H1 (cell line): ENCODE data around the gene TBRG4. TPM values are rescaled to one million over a fixed set of nuclear protein-coding genes. Genes with fewer than 3 reads are reported as not detected.

Source experiments
- CTCF ChIA-PET: fragments of 300-600 bp; sonication (Branson Sonifier 250); formaldehyde crosslinking; loops from one replicate; lab custom pipeline; 2021; ENCODE audit not compliant: partially characterized antibody; lab: Charles Lee
- POLR2A ChIA-PET: fragments of 300-600 bp; sonication (Branson Sonifier 250); formaldehyde crosslinking; loops from one replicate; lab custom pipeline; 2021; ENCODE audit warnings: inconsistent platforms; ENCODE audit not compliant: partially characterized antibody; lab: Charles Lee
- DNase-seq, 2 experiments: peaks; one replicate each; pipeline versions ENCODE4 v3.0.0 to v3.0.0-alpha.2; 2010 to 2022; ENCODE audit warnings: low spot score in 2 of 2, low read depth in 1 of 2, mixed read lengths in 1 of 2
- FAIRE-seq: peaks from 2 replicates; lab custom pipeline; 2011; peaks lifted over from hg19 to GRCh38; lab: Jason Lieb, UNC
- H2AFZ ChIP-seq: 2 replicates; pipeline ENCODE4 v1.8.1; 2012; ENCODE audit warnings: low read length, inconsistent platforms
- H2AK5ac ChIP-seq: 2 replicates; pipeline ENCODE4 v1.6.1; 2013; ENCODE audit warnings: low read depth, low read length
- H2BK120ac ChIP-seq: replicated peaks from 2 replicates; pipeline ENCODE3; 2013; ENCODE audit warnings: low read depth, low read length, inconsistent platforms
- H2BK12ac ChIP-seq: 2 replicates; pipeline ENCODE4 v1.6.1; 2013; ENCODE audit warnings: low read depth, low read length
- H2BK15ac ChIP-seq: 2 replicates; pipeline ENCODE4 v1.6.1; 2013; ENCODE audit warnings: low read length
- H2BK20ac ChIP-seq: 2 replicates; pipeline ENCODE4 v1.6.1; 2013; ENCODE audit warnings: low read length
- H2BK5ac ChIP-seq: 2 replicates; pipeline ENCODE4 v1.6.1; 2013; ENCODE audit warnings: low read depth, low read length
- H3K14ac ChIP-seq: 2 replicates; pipeline ENCODE4 v1.6.1; 2013; ENCODE audit warnings: inconsistent platforms; ENCODE audit not compliant: insufficient read length
- H3K18ac ChIP-seq: 2 replicates; pipeline ENCODE4 v1.6.1; 2013; ENCODE audit warnings: low read length; ENCODE audit errors: extremely low read depth
- H3K23ac ChIP-seq: 2 replicates; pipeline ENCODE4 v1.6.1; 2013; ENCODE audit warnings: inconsistent platforms; ENCODE audit not compliant: insufficient read length
- H3K23me2 ChIP-seq: 2 replicates; pipeline ENCODE4 v1.6.1; 2013; ENCODE audit warnings: low read depth, low read length
- H3K27ac ChIP-seq: 2 replicates; pipeline ENCODE4 v1.6.1; 2011; ENCODE audit warnings: low read depth, low read length, inconsistent platforms
- H3K27me3 ChIP-seq, 4 experiments: replicated peaks in 1 of 4; 1 replicate in 1 of 4; 2 replicates in 3 of 4; pipeline versions ENCODE4 v1.6.1 to v1.8.1; 2011 to 2013; ENCODE audit warnings: low read length in 3 of 4, mild to moderate bottlenecking in 3 of 4, inconsistent platforms in 2 of 4, mixed read lengths in 2 of 4, moderate library complexity in 1 of 4; ENCODE audit not compliant: control insufficient read depth in 3 of 4, insufficient read depth in 3 of 4; ENCODE audit errors: extremely low read depth in 1 of 4
- H3K36me3 ChIP-seq, 4 experiments: 2 replicates each; pipeline versions ENCODE4 v1.6.1 to v1.8.1; 2011 to 2013; ENCODE audit warnings: mild to moderate bottlenecking in 4 of 4, low read length in 3 of 4, moderate library complexity in 2 of 4, control low read depth in 1 of 4, inconsistent platforms in 1 of 4; ENCODE audit not compliant: insufficient read depth in 4 of 4, control insufficient read depth in 2 of 4
- H3K4ac ChIP-seq: replicated peaks from 2 replicates; pipeline ENCODE3; 2013; ENCODE audit warnings: low read length, low read depth, mixed read lengths, inconsistent platforms; ENCODE audit not compliant: insufficient read length
- H3K4me1 ChIP-seq, 4 experiments: replicated peaks in 1 of 4; 1 replicate in 1 of 4; 2 replicates in 3 of 4; pipeline versions ENCODE4 v1.6.1 to v1.8.1; 2011 to 2013; ENCODE audit warnings: low read length in 3 of 4, inconsistent platforms in 2 of 4, mixed read lengths in 1 of 4; ENCODE audit not compliant: insufficient read depth in 4 of 4, control insufficient read depth in 3 of 4
- H3K4me2 ChIP-seq, 2 experiments: 2 replicates each; pipeline versions ENCODE4 v1.6.1 to v1.8.1; 2011 to 2013; ENCODE audit warnings: low read depth in 2 of 2, low read length in 2 of 2, control low read depth in 1 of 2, inconsistent platforms in 1 of 2, mild to moderate bottlenecking in 1 of 2; ENCODE audit not compliant: insufficient read depth in 1 of 2
- H3K4me3 ChIP-seq, 4 experiments: fragments of 200-600, 300-600 bp in 1 of 4; sonication (generic), shearing (Covaris generic), sonication (Bioruptor Twin) in 1 of 4; 2 replicates each; pipeline versions ENCODE4 v1.5.1 to v1.8.1; 2011 to 2016; ENCODE audit warnings: low read length in 4 of 4, low read depth in 3 of 4, control low read depth in 2 of 4, inconsistent platforms in 2 of 4, mild to moderate bottlenecking in 2 of 4, mixed read lengths in 1 of 4, moderate library complexity in 1 of 4; ENCODE audit not compliant: insufficient read depth in 2 of 4; ENCODE audit errors: extremely low read depth in 1 of 4
- H3K56ac ChIP-seq: replicated peaks from 2 replicates; pipeline ENCODE3; 2013; ENCODE audit warnings: low read depth, mild to moderate bottlenecking, mixed read lengths, low read length, inconsistent platforms; ENCODE audit not compliant: insufficient read length
- H3K79me1 ChIP-seq: 2 replicates; pipeline ENCODE4 v1.6.1; 2013; ENCODE audit warnings: low read depth, low read length, control low read depth
- H3K79me2 ChIP-seq, 2 experiments: 2 replicates each; pipeline versions ENCODE4 v1.6.1 to v1.8.1; 2012 to 2013; ENCODE audit warnings: low read length in 2 of 2, mild to moderate bottlenecking in 2 of 2, inconsistent platforms in 1 of 2; ENCODE audit not compliant: insufficient read depth in 2 of 2, control insufficient read depth in 1 of 2
- H3K9ac ChIP-seq, 4 experiments: replicated peaks in 1 of 4; 1 replicate in 1 of 4; 2 replicates in 3 of 4; pipeline versions ENCODE4 v1.6.1 to v1.8.1; 2011 to 2013; ENCODE audit warnings: low read depth in 3 of 4, low read length in 3 of 4, control low read depth in 2 of 4, mild to moderate bottlenecking in 2 of 4, moderate library complexity in 2 of 4, inconsistent platforms in 1 of 4; ENCODE audit errors: extremely low read depth in 1 of 4
- H3K9me3 ChIP-seq, 2 experiments: 2 replicates each; pipeline versions ENCODE4 v1.6.1 to v1.8.1; 2012 to 2013; ENCODE audit warnings: mild to moderate bottlenecking in 2 of 2, moderate library complexity in 2 of 2, control low read depth in 1 of 2, inconsistent platforms in 1 of 2, low read depth in 1 of 2, low read length in 1 of 2, mixed read lengths in 1 of 2; ENCODE audit not compliant: insufficient read depth in 2 of 2
- H4K20me1 ChIP-seq, 2 experiments: replicated peaks in 1 of 2; 2 replicates each; pipeline versions ENCODE3 to v1.8.1; 2011 to 2013; ENCODE audit warnings: inconsistent platforms in 2 of 2, low read length in 2 of 2, mild to moderate bottlenecking in 1 of 2; ENCODE audit not compliant: insufficient read depth in 2 of 2, control insufficient read depth in 1 of 2
- H4K5ac ChIP-seq: 2 replicates; pipeline ENCODE4 v1.6.1; 2013; ENCODE audit warnings: low read length, low read depth, mixed read lengths, inconsistent platforms; ENCODE audit not compliant: insufficient read length
- H4K8ac ChIP-seq: 2 replicates; pipeline ENCODE4 v1.8.0; 2013; ENCODE audit warnings: mild to moderate bottlenecking, moderate library complexity, low read length, inconsistent platforms; ENCODE audit not compliant: insufficient read depth; ENCODE audit errors: extremely low read depth
- H4K91ac ChIP-seq: replicated peaks from 2 replicates; pipeline ENCODE3; 2013; ENCODE audit warnings: low read length, mixed read lengths, inconsistent platforms; ENCODE audit not compliant: insufficient read length
- ASH2L ChIP-seq: fragments of 200-600, 300-600 bp; sonication (generic); IDR thresholded peaks from one replicate; pipeline ENCODE4 v1.7.1; 2017; ENCODE audit warnings: low read length
- CHD2 ChIP-seq: IDR thresholded peaks from 2 replicates; pipeline ENCODE4 v1.6.1; 2012; ENCODE audit warnings: low read length, improper control_type of control experiment
- MAFK ChIP-seq: IDR thresholded peaks from 2 replicates; pipeline ENCODE4 v1.6.1; 2012; ENCODE audit warnings: low read depth, mild to moderate bottlenecking, improper control_type of control experiment, low read length
- NANOG ChIP-seq: IDR thresholded peaks from 2 replicates; pipeline ENCODE4 v1.6.1; 2011; ENCODE audit warnings: low read length, low read depth, mild to moderate bottlenecking, inconsistent platforms; ENCODE audit not compliant: insufficient read depth, poor library complexity, severe bottlenecking
- NRF1 ChIP-seq: IDR thresholded peaks from 2 replicates; pipeline ENCODE4 v1.6.1; 2011; ENCODE audit warnings: mild to moderate bottlenecking, low read depth, low read length, improper control_type of control experiment
- SIX5 ChIP-seq: IDR thresholded peaks from 2 replicates; pipeline ENCODE4 v1.6.1; 2011; ENCODE audit warnings: mild to moderate bottlenecking, low read depth, low read length
- SRF ChIP-seq: IDR thresholded peaks from 2 replicates; pipeline ENCODE4 v1.6.1; 2011; ENCODE audit warnings: mild to moderate bottlenecking, low read depth, low read length, moderate library complexity
- SUZ12 ChIP-seq: fragments of 200-600 bp; sonication (generic); IDR thresholded peaks from 2 replicates; pipeline ENCODE4 v1.6.1; 2012; ENCODE audit warnings: mild to moderate bottlenecking, inconsistent platforms, low read length, moderate library complexity, mixed read lengths
- TBP ChIP-seq: IDR thresholded peaks from 2 replicates; pipeline ENCODE4 v1.6.1; 2011; ENCODE audit warnings: low read depth, low read length, improper control_type of control experiment
- YY1 ChIP-seq: IDR thresholded peaks from 2 replicates; pipeline ENCODE4 v1.6.1; 2011; ENCODE audit warnings: low read depth, mild to moderate bottlenecking, low read length
- WGBS, 2 experiments: shearing (Covaris generic) in 1 of 2; methylation state at CpG; one replicate each; pipeline versions ENCODE4 v1.1.6 to v1.1.7; 2013 to 2015; ENCODE audit warnings: low lambda C conversion rate in 2 of 2, mixed read lengths in 2 of 2, inconsistent platforms in 1 of 2, low coverage in 1 of 2, missing lambda C conversion rate in 1 of 2; ENCODE audit not compliant: insufficient replicate concordance in 2 of 2, insufficient coverage in 1 of 2, insufficient read length in 1 of 2; ENCODE audit errors: extremely low coverage in 1 of 2, missing lambda C conversion rate in 1 of 2; 5-methylcytosine and 5-hydroxymethylcytosine counted together
- polyA plus RNA-seq, 7 experiments: library from polyadenylated mRNA; depleted of rRNA in 3 of 7; stranded (reverse) in 5 of 7; unstranded in 2 of 7; fragments of >200 nt in 5 of 7; fragments of 200-250 nt in 2 of 7; gene quantifications; 1 replicate in 5 of 7; 2 replicates in 1 of 7; 4 replicates in 1 of 7; pipeline versions ENCODE4 v1.2.1 to v1.2.3, GENCODE V29; 2011 to 2013; ENCODE audit warnings: missing spikeins in 2 of 7, mixed read lengths in 2 of 7
- total RNA-seq: library from RNA; stranded (reverse); fragmentation: NEBNext Ultra II Directional; extraction: Animal tissue kit (Norgen Biotek cat#: 25700); gene quantifications from 2 replicates; pipeline ENCODE4 v1.2.1, GENCODE V29; 2021
- TF ChIP-seq, protein P1 (sequence below), 3 experiments: IDR thresholded peaks; 1 replicate in 2 of 3; 2 replicates in 1 of 3; pipeline versions ENCODE4 v1.5.1 to v1.6.1; 2011; ENCODE audit warnings: low read length in 3 of 3, mild to moderate bottlenecking in 3 of 3, inconsistent platforms in 2 of 3, low read depth in 1 of 3, moderate library complexity in 1 of 3; ENCODE audit not compliant: insufficient read depth in 1 of 3; ENCODE audit errors: control extremely low read depth in 1 of 3

TBRG4 gene
- total and polyA plus RNA-seq, 2 of the 8 experiments (the other 6 are each of a cell fraction or from before 2014, with no cell fraction given) = 110 to 137 TPM

DNA sequence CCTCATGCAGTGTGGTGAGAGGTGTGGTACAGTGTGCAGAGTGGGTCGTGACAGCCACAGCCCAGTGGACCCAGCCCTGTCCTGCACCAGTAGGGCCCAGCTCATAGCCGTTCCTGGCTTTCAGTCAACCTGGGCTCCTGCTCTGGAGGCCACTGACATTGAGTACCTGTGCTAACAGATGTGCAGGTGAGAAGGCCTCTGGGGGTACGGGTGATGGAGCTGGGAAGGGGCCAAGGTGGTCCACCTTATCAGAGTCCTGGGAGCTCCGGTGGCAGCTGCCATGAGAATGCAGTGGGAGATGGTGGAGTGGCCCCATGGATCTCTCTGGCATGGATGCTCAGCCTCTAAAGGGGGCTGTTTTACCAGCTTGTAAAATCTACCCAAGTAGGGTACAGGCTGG, 6.1 kb upstream of the TBRG4 start:
- no peak overlapping the region for H4K8ac ChIP-seq
- no peak overlapping the region for H4K91ac ChIP-seq
- no peak overlapping the region for H2BK15ac ChIP-seq
- H2BK12ac ChIP-seq = peak overlapping the region; percentile 43; the same call in 1 of the 2 replicates
- no peak overlapping the region for H3K23ac ChIP-seq
- no peak overlapping the region for H4K5ac ChIP-seq
- H3K4me2 ChIP-seq = no peak overlapping the region
- H3K9ac ChIP-seq = no peak overlapping the region
- WGBS, 2 experiments = 72% methylated on average over 4 of the region's 4 CpGs; no CpG with 5 or more reads in 1 of the 2 experiments
- no peaks in the 10 kb centered on the region for H4K20me1 ChIP-seq
- no peaks in the 10 kb centered on the region for H3K23me2 ChIP-seq
- H3K4me3 ChIP-seq = no peak overlapping the region
- no peak overlapping the region for H2AFZ ChIP-seq
- H3K18ac ChIP-seq = no peak overlapping the region
- no peaks in the 10 kb centered on the region for H3K36me3 ChIP-seq
- H3K27ac ChIP-seq = no peak overlapping the region
- peaks cover 0 to 4% (median 1%) of the 10 kb centered on the region in 4 experiments; a peak in 1 of 7 replicates for H3K27me3 ChIP-seq
- H3K4ac ChIP-seq = no peak overlapping the region
- no peak for DNase-seq
- no peaks in the 10 kb centered on the region for H3K79me2 ChIP-seq
- no peak overlapping the region for H2BK20ac ChIP-seq
- H3K79me1 ChIP-seq = no peaks in the 10 kb centered on the region
- POLR2A ChIA-PET = interaction anchor here (1.3 kb wide), 1 partner anchor 132 kb away, joined by 4 read pairs; no protein-coding TSS in a partner anchor
- CTCF ChIA-PET = interaction anchor here (1.6 to 4.2 kb wide), 2 partner anchors 18 to 144 kb away, joined by 4 to 21 read pairs; no protein-coding TSS in a partner anchor
- no peaks in the 10 kb centered on the region for H3K4me1 ChIP-seq
- no peak overlapping the region for H3K56ac ChIP-seq
- FAIRE-seq = no peak
- H3K14ac ChIP-seq = no peak overlapping the region
- H2BK5ac ChIP-seq = no peak overlapping the region
- no peak overlapping the region for H2BK120ac ChIP-seq
- no peak overlapping the region for H2AK5ac ChIP-seq
- no peaks in the 10 kb centered on the region for H3K9me3 ChIP-seq
- TF ChIP-seq NRF1 (no peak), CHD2 (no peak), NANOG (no peak), SIX5 (no peak), YY1 (no peak), ASH2L (no peak), SUZ12 (no peak), SRF (no peak), MAFK (no peak), TBP (no peak)
- TF ChIP-seq, protein P1, sequence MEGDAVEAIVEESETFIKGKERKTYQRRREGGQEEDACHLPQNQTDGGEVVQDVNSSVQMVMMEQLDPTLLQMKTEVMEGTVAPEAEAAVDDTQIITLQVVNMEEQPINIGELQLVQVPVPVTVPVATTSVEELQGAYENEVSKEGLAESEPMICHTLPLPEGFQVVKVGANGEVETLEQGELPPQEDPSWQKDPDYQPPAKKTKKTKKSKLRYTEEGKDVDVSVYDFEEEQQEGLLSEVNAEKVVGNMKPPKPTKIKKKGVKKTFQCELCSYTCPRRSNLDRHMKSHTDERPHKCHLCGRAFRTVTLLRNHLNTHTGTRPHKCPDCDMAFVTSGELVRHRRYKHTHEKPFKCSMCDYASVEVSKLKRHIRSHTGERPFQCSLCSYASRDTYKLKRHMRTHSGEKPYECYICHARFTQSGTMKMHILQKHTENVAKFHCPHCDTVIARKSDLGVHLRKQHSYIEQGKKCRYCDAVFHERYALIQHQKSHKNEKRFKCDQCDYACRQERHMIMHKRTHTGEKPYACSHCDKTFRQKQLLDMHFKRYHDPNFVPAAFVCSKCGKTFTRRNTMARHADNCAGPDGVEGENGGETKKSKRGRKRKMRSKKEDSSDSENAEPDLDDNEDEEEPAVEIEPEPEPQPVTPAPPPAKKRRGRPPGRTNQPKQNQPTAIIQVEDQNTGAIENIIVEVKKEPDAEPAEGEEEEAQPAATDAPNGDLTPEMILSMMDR (IDR thresholded peaks at IDR 0.05; ENCODE audit: control extremely low read depth in 1 of 3, insufficient read depth in 1 of 3, low read depth in 1 of 3, low read length in 3 of 3) = no peak
